HEK293T (cell line): ENCODE data around the gene CCSER1.

Experiments
- ARNT ChIP-seq: fragments of 450-650 bp; IDR thresholded peaks from 2 replicates; pipeline ENCODE4 v1.6.1; 2017; ENCODE audit warnings: mild to moderate bottlenecking
- FOXM1 ChIP-seq: fragments of 450-650 bp; IDR thresholded peaks from 2 replicates; pipeline ENCODE4 v1.6.1; 2017; ENCODE audit warnings: mild to moderate bottlenecking, borderline replicate concordance
- NFRKB ChIP-seq: fragments of 450-650 bp; IDR thresholded peaks from 2 replicates; pipeline ENCODE4 v1.6.1; 2016; ENCODE audit warnings: mild to moderate bottlenecking, moderate library complexity
- TF ChIP-seq, protein P1 (sequence below): fragments of 450-650 bp; IDR thresholded peaks from 2 replicates; pipeline ENCODE4 v1.6.1; 2016

DNA sequence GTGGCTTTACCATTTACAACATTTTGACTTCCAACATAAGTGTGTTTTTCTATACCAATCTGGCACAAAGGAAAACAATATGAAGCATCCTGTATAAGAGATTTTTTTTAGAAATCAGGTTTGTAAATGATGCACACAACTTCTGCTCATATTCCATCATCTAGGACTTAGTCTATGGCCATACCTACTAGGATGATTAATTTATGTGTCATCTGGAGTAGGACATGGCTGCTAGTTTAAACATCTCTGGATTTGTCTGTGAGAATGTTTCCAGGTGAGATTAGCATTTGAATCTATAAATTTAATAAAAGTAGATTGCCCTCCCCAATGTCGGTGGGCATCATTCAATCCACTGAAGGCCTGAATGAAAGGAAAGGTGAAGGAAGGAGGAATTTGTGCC, 1493.8 kb downstream of the CCSER1 start:
- TF ChIP-seq, protein P1, sequence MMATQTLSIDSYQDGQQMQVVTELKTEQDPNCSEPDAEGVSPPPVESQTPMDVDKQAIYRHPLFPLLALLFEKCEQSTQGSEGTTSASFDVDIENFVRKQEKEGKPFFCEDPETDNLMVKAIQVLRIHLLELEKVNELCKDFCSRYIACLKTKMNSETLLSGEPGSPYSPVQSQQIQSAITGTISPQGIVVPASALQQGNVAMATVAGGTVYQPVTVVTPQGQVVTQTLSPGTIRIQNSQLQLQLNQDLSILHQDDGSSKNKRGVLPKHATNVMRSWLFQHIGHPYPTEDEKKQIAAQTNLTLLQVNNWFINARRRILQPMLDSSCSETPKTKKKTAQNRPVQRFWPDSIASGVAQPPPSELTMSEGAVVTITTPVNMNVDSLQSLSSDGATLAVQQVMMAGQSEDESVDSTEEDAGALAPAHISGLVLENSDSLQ, result no peak
- TF ChIP-seq NFRKB, result no peak
- TF ChIP-seq FOXM1, result no peak
- TF ChIP-seq ARNT, result no peak
